Activated CD4-positive, alpha-beta T cell treated with anti-CD3 and anti-CD28 coated beads, Interleukin-2, amount 50 U/mL, for 4 hours (primary cell): ENCODE results near the gene FOS.

Source experiments
- DNase-seq, 2 experiments: peaks; one replicate each; pipeline ENCODE4 v3.0.0-alpha.2; 2020

FOS gene

GRCh38 chr14:75322746-75323145 is 44.1 kb downstream of the FOS start:
- no peak for DNase-seq

GRCh38 chr14:75323571-75323970 is 44.9 kb downstream of the FOS start:
- DNase-seq = no peak

- DNase-seq = no peak
Measured at GRCh38 chr14:75328558-75329155, 50.0 kb downstream of the FOS start.

GRCh38 chr14:75329369-75329768 is 50.7 kb downstream of the FOS start:
- no peak for DNase-seq

- DNase-seq = no peak
Measured at GRCh38 chr14:75331471-75331870, 52.8 kb downstream of the FOS start.
